K562 (cell line): ENCODE results near the gene GABARAP. TPM values are rescaled to one million over a fixed set of nuclear protein-coding genes. Genes with fewer than 3 reads are reported as not detected.

Experiments used
- ASH1L ChIP-seq: fragments of 450-650 bp; IDR thresholded peaks from 2 replicates; pipeline ENCODE4 v1.6.1; 2018; ENCODE audit warnings: borderline replicate concordance, mild to moderate bottlenecking, low read depth; ENCODE audit not compliant: partially characterized antibody
- ATF2 ChIP-seq: sonication (generic); formaldehyde crosslinking; IDR thresholded peaks from 2 replicates; pipeline ENCODE4 v1.8.1; 2022; ENCODE audit warnings: missing genetic modification reagents
- BACH1 ChIP-seq: fragments of 200-800 bp; sonication (Bioruptor generic); IDR thresholded peaks from 2 replicates; pipeline ENCODE4 v1.6.1; 2016; ENCODE audit warnings: missing genetic modification characterization, missing compliant biosample characterization
- BMI1 ChIP-seq: fragments of 150-350 bp; IDR thresholded peaks from 2 replicates; pipeline ENCODE4 v1.6.1; 2014; ENCODE audit warnings: low read length
- CTBP1 ChIP-seq: fragments of 450-650 bp; IDR thresholded peaks from 2 replicates; pipeline ENCODE4 v1.6.1; 2016; ENCODE audit warnings: borderline replicate concordance
- DLX4 ChIP-seq: fragments of 250-450 bp; sonication (Bioruptor Pico); IDR thresholded peaks from 2 replicates; pipeline ENCODE4 v1.6.1; 2021; ENCODE audit warnings: mild to moderate bottlenecking
- ELF2 ChIP-seq: fragments of 250-450 bp; sonication (Bioruptor Pico); IDR thresholded peaks from 2 replicates; pipeline ENCODE4 v1.5.0; 2021; ENCODE audit warnings: mild to moderate bottlenecking
- ETS1 ChIP-seq: conservative IDR thresholded peaks from 2 replicates; pipeline ENCODE4 v1.6.1; 2011; ENCODE audit warnings: low read depth, mild to moderate bottlenecking, low read length; ENCODE audit not compliant: control insufficient read depth
- FOXJ3 ChIP-seq: sonication (generic); formaldehyde crosslinking; IDR thresholded peaks from 2 replicates; pipeline ENCODE4 v1.4.0; 2020; ENCODE audit warnings: mild to moderate bottlenecking, missing genetic modification reagents
- GMEB1 ChIP-seq: fragments of 250-450 bp; sonication (Bioruptor Pico); IDR thresholded peaks from 2 replicates; pipeline ENCODE4 v1.4.0; 2020; ENCODE audit warnings: mild to moderate bottlenecking
- GTF2F1 ChIP-seq: IDR thresholded peaks from 2 replicates; pipeline ENCODE4 v1.6.1; 2011; ENCODE audit warnings: low read depth, low read length, improper control_type of control experiment
- HOXB6 ChIP-seq: fragments of 250-450 bp; sonication (Bioruptor Pico); IDR thresholded peaks from 2 replicates; pipeline ENCODE4 v1.5.1; 2022; ENCODE audit warnings: mild to moderate bottlenecking, borderline replicate concordance
- MCM5 ChIP-seq: fragments of 450-650 bp; IDR thresholded peaks from 2 replicates; pipeline ENCODE4 v1.6.1; 2016; ENCODE audit warnings: low read depth
- MIER1 ChIP-seq: fragments of 450-650 bp; IDR thresholded peaks from 2 replicates; pipeline ENCODE4 v1.6.1; 2016; ENCODE audit warnings: antibody characterized with exemption, mild to moderate bottlenecking, low read depth
- MTF1 ChIP-seq: fragments of 250-450 bp; sonication (Bioruptor Pico); IDR thresholded peaks from 2 replicates; pipeline ENCODE4 v1.9.0; 2021; ENCODE audit warnings: moderate library complexity, mild to moderate bottlenecking, inconsistent platforms, borderline replicate concordance
- NCOR1 ChIP-seq: fragments of 450-650 bp; IDR thresholded peaks from 2 replicates; pipeline ENCODE4 v1.6.1; 2016; ENCODE audit warnings: mild to moderate bottlenecking, moderate library complexity
- NR3C1 ChIP-seq: sonication (generic); formaldehyde crosslinking; IDR thresholded peaks from 2 replicates; pipeline ENCODE4 v1.8.1; 2022; ENCODE audit warnings: missing genetic modification reagents
- POLR2AphosphoS2 ChIP-seq: IDR thresholded peaks from 2 replicates; pipeline ENCODE4 v1.6.1; 2012; ENCODE audit warnings: low read length, improper control_type of control experiment
- SRSF1 ChIP-seq: fragments of 200-400 bp; formaldehyde crosslinking; IDR thresholded peaks from 2 replicates; pipeline ENCODE4 v1.6.1; 2017; ENCODE audit warnings: mild to moderate bottlenecking, low read depth, low read length, moderate library complexity
- YBX1 ChIP-seq: fragments of 450-650 bp; IDR thresholded peaks from 2 replicates; pipeline ENCODE4 v1.7.1; 2016; ENCODE audit warnings: mild to moderate bottlenecking
- ZNF140 ChIP-seq: fragments of 250-450 bp; sonication (Bioruptor Pico); IDR thresholded peaks from 2 replicates; pipeline ENCODE4 v1.8.0; 2021; ENCODE audit warnings: moderate library complexity, mild to moderate bottlenecking, inconsistent platforms
- ZNF57 ChIP-seq: fragments of 450-650 bp; formaldehyde crosslinking; IDR thresholded peaks from 2 replicates; pipeline ENCODE4 v1.4.0; 2020; ENCODE audit warnings: mild to moderate bottlenecking, moderate library complexity
- ZNF583 ChIP-seq: fragments of 250-450 bp; sonication (Bioruptor Pico); IDR thresholded peaks from 2 replicates; pipeline ENCODE4 v1.4.0; 2020
- ZNF655 ChIP-seq: fragments of 250-450 bp; sonication (Bioruptor Pico); IDR thresholded peaks from 2 replicates; pipeline ENCODE4 v1.5.0; 2021
- ZNF695 ChIP-seq: fragments of 450-650 bp; formaldehyde crosslinking; IDR thresholded peaks from 2 replicates; pipeline ENCODE4 v1.4.0; 2020; ENCODE audit warnings: mild to moderate bottlenecking, moderate library complexity
- polyA plus RNA-seq, 8 experiments: library from polyadenylated mRNA; depleted of rRNA in 4 of 8; stranded (reverse) in 5 of 8; unstranded in 3 of 8; fragments of >200 nt; fragmentation: Nextera tagmentation in 2 of 8; fragmentation: Illumina TruSeq in 1 of 8; extraction: Ambion mirVana in 2 of 8; extraction: Trizol in 1 of 8; gene quantifications; 2 replicates each; pipeline versions ENCODE4 v1.2.1 to v1.2.3, GENCODE V29; 2011 to 2014; ENCODE audit warnings: inconsistent platforms in 1 of 8, missing spikeins in 1 of 8
- total RNA-seq, 7 experiments: library from RNA; depleted of rRNA in 6 of 7; stranded (reverse); fragments of >200 nt in 6 of 7; fragmentation: Illumina TruSeq in 2 of 7; extraction: Trizol in 2 of 7; gene quantifications; 2 replicates each; pipeline versions ENCODE4 v1.2.1 to v1.2.3, GENCODE V29; 2011 to 2021; ENCODE audit warnings: low replicate concordance in 1 of 7

The GABARAP gene
- total and polyA plus RNA-seq, 9 of the 15 experiments (the other 6 are each of a cell fraction or from before 2014, with no cell fraction given), result 47.5 to 373 (median 152) TPM

- TF ChIP-seq ZNF655 (no peak), NR3C1 (CRISPR knock-in tag) (no peak), BMI1 (peak; percentile 85), MCM5 (no peak), NCOR1 (no peak), ELF2 (no peak), DLX4 (CRISPR knock-in tag) (no peak), MTF1 (CRISPR knock-in tag) (no peak), ZNF57 (CRISPR knock-in tag) (no peak), ETS1 (peak; percentile 93), ZNF140 (CRISPR knock-in tag) (no peak), ZNF583 (no peak), GMEB1 (no peak), CTBP1 (peak; percentile 86; the same call in 1 of the 2 replicates), MIER1 (0 out of 2 replicates have a peak, but pooled peaks have one; percentile 13), SRSF1 (no peak), YBX1 (no peak), ASH1L (no peak), ATF2 (CRISPR knock-in tag) (no peak), ZNF695 (no peak), FOXJ3 (CRISPR knock-in tag) (no peak), BACH1 (no peak), HOXB6 (CRISPR knock-in tag) (no peak), GTF2F1 (no peak), POLR2AphosphoS2 (no peak)
These were observed 27.7 kb downstream of the GABARAP start (continued) for GRCh38 chr17:7214300-7215135.
